GM12892 (cell line): Measurements from ENCODE around the gene SNX6. TPM values are rescaled to one million over a fixed set of nuclear protein-coding genes. Genes with fewer than 3 reads are reported as not detected.
A peak's percentile ranks its signal among the peaks of the same experiment; 100 is the strongest.

ENCODE experiments used
- DNase-seq: peaks from one replicate; pipeline ENCODE4 v3.0.0; 2011; ENCODE audit not compliant: insufficient read length
- FAIRE-seq: peaks from 2 replicates; lab custom pipeline; 2011; peaks lifted over from hg19 to GRCh38; lab: Jason Lieb, UNC
- POLR2A ChIP-seq: IDR thresholded peaks from 2 replicates; pipeline ENCODE4 v1.6.1; 2011; ENCODE audit warnings: low read depth, low read length, control low read depth
- POLR2AphosphoS5 ChIP-seq: IDR thresholded peaks from 2 replicates; pipeline ENCODE4 v1.6.1; 2011; ENCODE audit warnings: low read depth, low read length, control low read depth
- TAF1 ChIP-seq: IDR thresholded peaks from 2 replicates; pipeline ENCODE4 v1.6.1; 2011; ENCODE audit warnings: low read depth, mild to moderate bottlenecking, control low read depth, low read length, borderline replicate concordance
- polyA plus RNA-seq: library from polyadenylated mRNA; unstranded; fragments of >200 nt; gene quantifications from one replicate; pipeline ENCODE4 v1.2.1, GENCODE V29; 2012; ENCODE audit warnings: missing spikeins, inconsistent platforms; ENCODE audit not compliant: missing spikeins

Gene SNX6
- polyA plus RNA-seq, result 55.5 TPM

DNA sequence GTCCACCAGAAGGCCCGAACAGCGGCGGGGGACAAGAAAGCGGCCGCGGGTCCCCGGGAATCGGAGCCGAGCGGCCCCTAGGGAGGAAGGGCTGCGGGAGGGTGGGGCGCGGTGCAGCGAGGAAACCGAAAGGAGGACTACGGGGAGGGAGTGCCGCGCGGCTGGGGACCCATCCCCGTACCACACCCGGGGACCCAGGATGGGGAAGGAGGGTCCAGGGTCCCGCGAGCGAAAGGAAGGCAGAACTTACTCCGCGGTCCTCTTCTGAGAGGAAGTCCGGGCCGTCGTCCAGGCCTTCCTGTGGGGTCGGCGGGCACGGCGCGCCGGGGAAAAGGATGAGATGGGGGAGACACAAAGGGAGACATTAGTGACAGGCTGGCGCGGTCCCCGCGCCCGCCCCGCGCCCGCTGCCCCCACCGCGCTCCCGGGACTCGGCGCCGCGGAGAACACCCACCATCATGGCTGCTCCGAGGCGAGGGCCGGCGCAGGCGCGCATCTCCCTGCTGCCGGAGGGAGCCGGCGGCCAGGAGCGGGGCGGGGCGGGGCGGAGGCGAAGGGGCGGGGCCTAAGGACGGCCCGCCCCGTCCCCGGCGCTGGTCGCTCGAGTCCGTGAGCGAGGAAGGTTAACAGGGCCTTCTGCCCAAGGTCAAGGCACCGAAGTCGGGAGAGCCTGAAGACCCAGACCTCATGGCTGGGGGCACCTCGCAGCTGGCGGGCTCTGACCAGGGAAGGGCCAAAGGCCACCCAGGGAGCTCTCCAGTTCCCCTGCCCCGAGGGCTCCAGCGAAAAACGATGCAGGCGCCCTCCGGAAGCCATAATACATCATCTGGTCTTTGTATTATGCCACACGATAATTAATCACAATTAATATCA lies at the start of gene SNX6:
Gene SNX6, minus strand, starts transcription at position 492 of the 873 bp plus-strand sequence. Its CDS starts 32 bp downstream, at position 460.
- DNase-seq (peak; percentile 97), FAIRE-seq (peak; percentile 85)
- TF ChIP-seq TAF1, result peak; percentile 14; the same call in 1 of the 2 replicates
- TF ChIP-seq POLR2AphosphoS5, result 0 out of 2 replicates have a peak, but pooled peaks have one; percentile 23
- peak; percentile 62; the same call in 1 of the 2 replicates for TF ChIP-seq POLR2A

GRCh38 chr14:34678735-34679134 lies 48.8 kb upstream of the SNX6 start:
- DNase-seq (no peak), FAIRE-seq (no peak)
- no peak for TF ChIP-seq POLR2AphosphoS5
- no peak for TF ChIP-seq TAF1
- TF ChIP-seq POLR2A, result no peak

- no peak for FAIRE-seq
- DNase-seq, result no peak
- TF ChIP-seq POLR2A (no peak), POLR2AphosphoS5 (no peak), TAF1 (no peak)
These were observed 48.4 kb upstream of the SNX6 start for GRCh38 chr14:34678306-34678705.

GRCh38 chr14:34676516-34677211 lies 46.7 kb upstream of the SNX6 start:
- TF ChIP-seq POLR2AphosphoS5, result no peak
- TF ChIP-seq POLR2A, result no peak
- TF ChIP-seq TAF1, result no peak
- FAIRE-seq (no peak), DNase-seq (no peak)

- FAIRE-seq (no peak), DNase-seq (no peak)
- TF ChIP-seq POLR2A (no peak), TAF1 (no peak), POLR2AphosphoS5 (no peak)
These were observed 43.8 kb upstream of the SNX6 start for GRCh38 chr14:34673702-34674101.

DNA sequence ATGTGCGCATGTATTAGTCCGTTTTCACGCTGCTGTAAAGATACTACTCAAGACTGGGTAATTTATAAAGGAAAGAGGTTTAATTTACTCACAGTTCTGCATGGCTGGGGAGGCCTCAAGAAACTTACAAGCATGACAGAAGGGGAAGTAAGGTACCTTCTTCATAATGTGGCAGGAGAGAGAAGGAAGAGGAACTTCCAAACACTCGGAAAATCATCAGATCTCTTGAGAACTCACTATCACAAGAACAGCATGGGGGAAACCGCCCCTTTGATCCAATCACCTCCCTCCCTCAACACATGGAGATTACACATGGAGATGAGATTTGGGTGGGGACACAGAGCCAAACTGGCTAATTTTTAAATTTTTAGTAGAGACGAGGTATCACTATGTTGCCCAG lies 41.8 kb upstream of the SNX6 start:
- TF ChIP-seq POLR2AphosphoS5 (no peak), TAF1 (no peak), POLR2A (no peak)
- no peak for DNase-seq
- FAIRE-seq, result no peak

DNA sequence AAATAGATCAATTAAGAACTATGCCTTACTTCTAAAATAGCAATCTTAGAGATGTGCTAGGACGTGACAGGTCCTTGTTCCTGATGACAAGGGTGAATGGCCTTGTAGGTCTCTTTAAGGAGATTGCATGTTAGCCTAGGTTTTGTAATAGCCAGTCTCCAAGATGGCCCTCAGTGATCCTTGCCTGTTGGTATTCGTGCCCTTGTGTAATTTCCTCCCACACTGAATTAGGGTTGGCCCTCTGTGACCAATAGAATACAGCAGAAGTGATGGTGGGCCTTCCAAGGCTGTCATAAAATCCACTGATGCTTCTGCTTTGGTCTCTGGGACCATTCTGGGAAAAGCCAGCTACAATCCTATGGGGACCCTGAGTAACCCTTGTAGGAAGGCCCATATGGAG lies 38.2 kb upstream of the SNX6 start:
- TF ChIP-seq POLR2AphosphoS5, result no peak
- TF ChIP-seq TAF1, result no peak
- TF ChIP-seq POLR2A, result no peak
- DNase-seq, result no peak
- no peak for FAIRE-seq

DNA sequence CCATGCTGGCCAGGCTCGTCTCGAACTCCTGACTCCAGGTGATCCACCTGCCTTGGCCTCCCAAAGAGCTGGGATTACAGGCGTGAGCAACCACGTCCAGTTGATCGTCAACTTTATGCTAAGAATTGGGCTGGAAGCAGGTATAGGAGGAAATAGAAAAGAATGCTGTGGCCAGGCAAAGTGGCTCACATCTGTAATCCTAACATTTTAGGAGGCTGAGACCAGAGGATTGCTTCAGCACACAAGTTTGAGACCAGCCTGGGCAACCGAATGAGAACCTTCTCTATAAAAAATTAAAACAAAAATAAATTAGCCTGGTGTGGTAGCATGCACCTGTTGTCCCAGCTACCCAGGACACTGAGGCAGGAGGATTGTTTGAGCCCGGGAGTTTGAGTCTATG lies 37.1 kb upstream of the SNX6 start:
- no peak for TF ChIP-seq POLR2A
- no peak for TF ChIP-seq TAF1
- FAIRE-seq (no peak), DNase-seq (no peak)

DNA sequence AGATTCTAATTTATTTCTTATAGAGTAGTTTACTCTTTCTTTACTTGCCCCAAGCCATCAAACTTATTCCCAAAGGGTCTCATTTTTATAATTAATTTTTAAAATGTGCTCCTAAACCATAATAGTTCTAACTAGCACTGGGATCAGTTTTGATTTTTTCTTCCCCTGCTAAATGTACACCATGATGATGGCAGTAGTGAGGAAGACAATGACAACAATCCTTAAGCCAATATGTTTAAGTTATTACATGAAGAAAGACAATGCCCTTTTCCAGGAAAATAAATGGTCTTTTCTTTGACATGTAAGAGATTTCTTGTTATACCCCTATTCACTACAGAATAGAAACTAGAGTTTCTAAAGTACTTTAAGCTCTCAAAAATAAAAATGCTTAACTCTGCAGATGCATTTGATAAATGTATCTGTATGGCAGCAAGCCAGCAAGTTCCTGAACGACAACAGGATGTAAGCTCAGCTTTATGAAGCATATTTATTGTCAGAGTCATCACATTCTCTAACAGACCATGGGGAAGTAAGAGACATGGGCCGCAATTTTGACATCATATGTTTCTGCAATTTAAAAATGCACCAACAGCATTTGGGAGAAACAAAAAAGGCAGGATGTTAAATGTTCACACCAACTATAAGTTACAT lies 36.0 kb upstream of the SNX6 start:
- no peak for DNase-seq
- FAIRE-seq, result no peak
- TF ChIP-seq TAF1, result no peak
- TF ChIP-seq POLR2AphosphoS5, result no peak
- no peak for TF ChIP-seq POLR2A

DNA sequence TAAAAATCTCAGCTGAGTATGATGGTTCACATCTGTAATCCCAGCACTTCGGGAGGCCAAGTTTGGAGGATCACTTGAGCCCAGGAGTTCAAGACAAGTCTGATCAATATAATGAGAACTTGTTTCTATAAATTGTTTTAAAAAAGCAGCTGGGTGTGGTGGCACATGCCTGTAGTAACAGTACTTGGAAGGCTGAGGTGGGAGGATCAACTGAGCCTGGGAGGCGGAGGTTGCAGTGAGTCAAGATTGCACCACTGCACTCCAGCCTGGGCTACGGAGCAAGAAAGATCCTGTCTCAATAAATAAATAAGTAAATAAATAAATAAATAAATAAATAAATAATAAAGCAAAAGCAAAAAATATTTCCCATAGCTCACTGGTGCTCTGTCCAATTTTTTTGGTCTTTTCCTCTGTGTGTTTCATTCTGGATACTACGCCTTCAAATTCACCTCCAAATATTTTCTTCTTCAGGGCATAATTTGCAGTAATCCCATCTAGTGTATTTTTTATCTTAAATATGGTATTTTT lies 32.7 kb upstream of the SNX6 start:
- FAIRE-seq, result no peak
- TF ChIP-seq POLR2A (no peak), TAF1 (no peak)
- DNase-seq, result no peak

DNA sequence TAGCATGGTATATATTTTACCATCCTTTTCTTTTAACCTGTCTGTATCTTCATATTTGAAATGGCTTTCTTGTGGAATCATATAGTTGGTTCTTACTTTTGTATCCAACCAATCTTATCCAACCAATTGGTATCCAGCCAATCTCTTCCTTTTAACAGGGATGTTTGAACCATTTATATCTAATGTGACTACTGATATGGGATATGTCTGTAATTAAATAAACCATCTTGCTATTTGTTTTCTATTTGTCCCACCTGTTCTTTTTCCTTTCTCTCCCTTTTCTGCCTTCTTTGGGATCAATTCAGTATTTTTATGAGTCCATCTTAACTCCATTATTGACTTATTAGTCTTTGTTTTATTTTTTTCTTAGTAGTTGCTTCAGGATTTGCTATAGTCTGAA lies 30.8 kb upstream of the SNX6 start:
- DNase-seq, result no peak
- no peak for FAIRE-seq
- no peak for TF ChIP-seq TAF1
- TF ChIP-seq POLR2AphosphoS5, result no peak
- no peak for TF ChIP-seq POLR2A
